HG02981 (cell line): ENCODE results near the gene PYROXD2.

ENCODE experiments used
- ATAC-seq: cut with Tn5 transposase; IDR thresholded peaks from one replicate; pipeline ENCODE4 v1.9.1; 2021; ENCODE audit warnings: mild to moderate bottlenecking, moderate library complexity; ENCODE audit not compliant: unreplicated experiment

Gene PYROXD2

DNA sequence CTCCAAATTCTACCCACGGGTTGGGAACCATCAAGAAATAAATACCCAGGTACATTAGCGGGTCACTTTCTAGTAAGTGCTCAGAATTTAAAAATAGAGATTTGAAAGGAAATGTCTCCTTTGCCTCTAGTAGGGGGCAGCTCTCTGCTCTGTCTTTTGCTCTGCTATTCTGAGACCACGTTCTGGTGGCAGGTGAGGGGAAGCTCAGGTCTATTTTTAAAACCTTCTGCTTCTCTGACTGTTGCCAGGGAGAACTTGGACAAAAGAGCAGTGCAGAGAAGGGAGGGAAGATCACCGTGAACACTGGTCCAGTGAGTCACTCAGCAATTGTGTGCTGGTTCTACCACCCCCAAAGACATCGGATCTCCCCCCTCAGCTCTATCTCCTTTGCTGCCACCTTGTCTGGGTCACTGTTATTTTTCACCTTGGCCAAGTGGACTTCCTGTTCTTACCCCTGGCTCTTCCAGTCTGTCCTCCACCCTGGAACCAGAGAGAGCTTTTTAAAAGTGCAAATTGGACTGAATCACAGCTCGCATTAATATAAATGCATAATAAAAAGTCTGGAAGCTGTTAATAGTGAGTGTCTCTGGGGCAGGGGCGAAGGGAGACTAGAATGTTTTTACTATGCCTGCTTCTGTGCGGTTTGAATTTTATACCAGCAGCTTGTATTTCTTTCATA, 74.6 kb downstream of the PYROXD2 start:
- ATAC-seq, result peak; percentile 53

DNA sequence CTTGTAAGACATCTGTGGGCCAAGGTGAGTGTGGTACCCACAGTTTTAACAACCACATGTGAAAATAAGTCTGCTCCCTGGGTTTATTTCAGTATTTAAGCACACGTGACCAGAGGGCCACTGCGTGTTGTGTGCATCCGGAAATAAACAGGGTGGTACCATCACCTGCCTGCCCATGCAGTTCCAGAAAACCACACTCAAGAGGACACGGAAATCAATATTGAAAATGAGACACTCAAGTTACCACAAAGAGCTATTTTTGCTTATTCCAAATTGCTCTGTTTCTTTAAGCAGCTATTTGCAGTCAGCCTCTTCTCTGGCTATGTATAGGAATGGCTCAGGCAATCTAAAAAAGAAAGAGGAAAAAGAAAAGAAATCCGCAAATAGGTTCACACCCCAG, 75.2 kb downstream of the PYROXD2 start:
- peak; percentile 82 for ATAC-seq

DNA sequence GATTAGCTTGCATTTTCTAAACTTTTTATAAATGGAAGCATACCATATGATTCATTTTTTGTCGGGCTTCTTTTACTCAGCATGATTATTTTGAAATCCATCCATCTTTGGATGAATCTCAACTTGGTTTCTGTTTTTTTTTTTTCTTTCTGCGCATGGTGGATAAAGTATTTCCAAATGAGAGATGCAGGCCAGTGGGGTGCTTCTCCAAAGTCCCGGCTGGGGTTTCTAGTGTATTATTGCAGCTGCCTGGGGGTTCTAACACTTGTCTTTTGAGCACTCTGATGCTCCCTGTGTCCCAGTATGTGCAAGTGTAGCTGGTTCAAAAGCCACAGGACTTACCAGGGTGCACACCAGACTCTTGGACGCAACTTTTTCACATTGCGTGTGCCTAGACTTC, 76.1 kb downstream of the PYROXD2 start:
- no peak for ATAC-seq

DNA sequence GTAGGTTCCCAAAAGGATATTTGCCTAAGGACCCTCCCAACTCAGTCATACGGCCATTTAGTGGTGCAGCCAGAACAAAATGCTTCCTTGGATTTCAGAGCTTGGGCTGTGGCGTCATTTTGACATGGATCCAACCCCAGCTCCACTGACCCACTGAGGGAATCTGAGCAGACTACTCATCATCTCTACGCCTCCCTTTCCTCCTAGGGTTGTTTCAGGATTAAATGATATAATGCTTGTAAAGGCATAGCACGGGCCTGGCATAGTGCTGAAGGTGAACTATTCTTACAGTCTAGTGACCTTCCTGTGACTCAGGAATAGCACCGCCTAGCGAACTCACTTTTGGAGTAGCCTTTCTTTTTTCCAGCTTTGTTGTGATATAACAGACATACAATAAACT, 76.7 kb downstream of the PYROXD2 start:
- ATAC-seq, result no peak

DNA sequence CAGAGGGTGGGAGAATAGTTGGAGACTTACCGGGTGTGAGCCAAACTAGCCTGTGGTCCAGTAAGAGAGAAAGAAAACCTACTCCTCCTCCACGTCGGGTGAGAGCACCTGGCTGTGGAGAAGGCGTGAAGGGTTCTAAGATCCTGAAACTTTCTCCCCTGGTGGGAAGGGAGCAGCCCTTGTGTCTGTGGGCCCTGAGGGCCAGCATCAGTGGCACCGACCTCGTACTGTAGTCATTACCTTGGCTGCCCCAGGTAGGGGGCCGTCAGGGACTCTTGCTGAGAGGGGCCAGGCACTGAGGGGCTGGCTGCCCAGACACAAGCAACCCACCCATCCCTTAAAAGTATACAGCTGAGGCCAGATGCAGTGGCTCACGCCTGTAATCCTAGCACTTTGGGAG, 77.5 kb downstream of the PYROXD2 start:
- ATAC-seq, result no peak
